Measurements from ENCODE around the gene ZNHIT6. TPM values are rescaled to one million over a fixed set of nuclear protein-coding genes. Genes with fewer than 3 reads are reported as not detected.

Gene ZNHIT6
- total and polyA plus RNA-seq, 2 donors (not counting 3 experiments of a cell fraction or from before 2014, with no cell fraction given), result 7.3 to 18.8 TPM

DNA sequence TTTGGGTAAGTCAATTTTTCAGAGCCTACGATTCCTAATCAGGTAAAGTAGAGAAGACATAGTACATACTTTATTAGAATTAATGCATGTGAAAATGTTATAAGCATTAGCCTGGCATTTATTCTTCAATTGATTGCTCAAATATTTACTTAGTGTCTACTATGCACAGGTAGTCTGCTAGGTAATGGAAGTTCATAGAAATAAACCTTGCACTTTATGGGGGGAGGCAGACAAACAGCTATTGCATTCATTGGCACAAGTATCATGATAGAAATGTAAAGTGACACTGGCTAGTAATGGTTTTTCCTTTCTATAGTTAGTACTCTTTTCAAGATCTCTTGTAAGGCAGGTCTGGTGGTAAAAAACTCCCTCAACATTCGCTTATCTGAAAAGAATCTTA is 44.9 kb downstream of the ZNHIT6 start:
- Histone ChIP-seq H2AFZ (ENCODE audit: low read depth, low read length) (no peak overlapping the region), H3K9me1 (replicated peaks; ENCODE audit: control insufficient read depth, extremely low read depth, insufficient read depth, low read length) (no peaks in the 10 kb centered on the region), H3K9ac (replicated peaks; ENCODE audit: extremely low read depth, insufficient read depth, low read length) (no peak overlapping the region), H3K4me2 (ENCODE audit: insufficient read depth, low read length) (no peak overlapping the region), H3K9me3 (replicated peaks; ENCODE audit: control insufficient read depth, insufficient read depth, low read length) (no peaks in the 10 kb centered on the region), H3K79me2 (ENCODE audit: control insufficient read depth, insufficient read depth, low read length) (no peaks in the 10 kb centered on the region), H3K36me3 (ENCODE audit: control insufficient read depth in 2 of 2, extremely low read depth in 1 of 2, insufficient read depth in 2 of 2, low read length in 2 of 2) (no peaks in the 10 kb centered on the region), H3K4me1 (ENCODE audit: control insufficient read depth, extremely low read depth, insufficient read depth, low read length) (no peaks in the 10 kb centered on the region), H3K4me3 (replicated peaks in 1 of 3; ENCODE audit: insufficient read depth in 1 of 3, low read depth in 1 of 3, low read length in 3 of 3) (no peak overlapping the region), H4K20me1 (replicated peaks; ENCODE audit: control insufficient read depth, extremely low read depth, insufficient read depth, low read length) (no peaks in the 10 kb centered on the region), H3K27ac (ENCODE audit: insufficient read depth, low read depth, low read length) (no peak overlapping the region), H3K27me3 (ENCODE audit: control insufficient read depth in 2 of 2, insufficient read depth in 2 of 2, low read length in 2 of 2) (no peaks in the 10 kb centered on the region)
- ChIA-PET POLR2A (no interaction called here), CTCF (interaction anchor here (0.8 to 1.5 kb wide), 3 partner anchors 9 to 45 kb away, joined by 3 to 4 read pairs (median 4); partner anchors contain the start of gene ZNHIT6)
- no peak for TF ChIP-seq MYC (IDR thresholded peaks at IDR 0.05; ENCODE audit: low read depth, low read length)
- TF ChIP-seq, protein P1, sequence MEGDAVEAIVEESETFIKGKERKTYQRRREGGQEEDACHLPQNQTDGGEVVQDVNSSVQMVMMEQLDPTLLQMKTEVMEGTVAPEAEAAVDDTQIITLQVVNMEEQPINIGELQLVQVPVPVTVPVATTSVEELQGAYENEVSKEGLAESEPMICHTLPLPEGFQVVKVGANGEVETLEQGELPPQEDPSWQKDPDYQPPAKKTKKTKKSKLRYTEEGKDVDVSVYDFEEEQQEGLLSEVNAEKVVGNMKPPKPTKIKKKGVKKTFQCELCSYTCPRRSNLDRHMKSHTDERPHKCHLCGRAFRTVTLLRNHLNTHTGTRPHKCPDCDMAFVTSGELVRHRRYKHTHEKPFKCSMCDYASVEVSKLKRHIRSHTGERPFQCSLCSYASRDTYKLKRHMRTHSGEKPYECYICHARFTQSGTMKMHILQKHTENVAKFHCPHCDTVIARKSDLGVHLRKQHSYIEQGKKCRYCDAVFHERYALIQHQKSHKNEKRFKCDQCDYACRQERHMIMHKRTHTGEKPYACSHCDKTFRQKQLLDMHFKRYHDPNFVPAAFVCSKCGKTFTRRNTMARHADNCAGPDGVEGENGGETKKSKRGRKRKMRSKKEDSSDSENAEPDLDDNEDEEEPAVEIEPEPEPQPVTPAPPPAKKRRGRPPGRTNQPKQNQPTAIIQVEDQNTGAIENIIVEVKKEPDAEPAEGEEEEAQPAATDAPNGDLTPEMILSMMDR (IDR thresholded peaks at IDR 0.05; ENCODE audit: extremely low read depth in 1 of 2, insufficient read depth in 1 of 2, low read depth in 1 of 2, low read length in 2 of 2), result no peak
- TF ChIP-seq FOS (IDR thresholded peaks at IDR 0.05; ENCODE audit: borderline replicate concordance, insufficient read depth, low read length), result no peak
- no peak for TF ChIP-seq GATA2 (IDR thresholded peaks at IDR 0.05; ENCODE audit: insufficient read depth, insufficient read length, low read depth, low read length)
- TF ChIP-seq EZH2 (IDR thresholded peaks at IDR 0.05; ENCODE audit: borderline replicate concordance, low read depth, low read length, severe bottlenecking), result no peak
- TF ChIP-seq, protein P2, sequence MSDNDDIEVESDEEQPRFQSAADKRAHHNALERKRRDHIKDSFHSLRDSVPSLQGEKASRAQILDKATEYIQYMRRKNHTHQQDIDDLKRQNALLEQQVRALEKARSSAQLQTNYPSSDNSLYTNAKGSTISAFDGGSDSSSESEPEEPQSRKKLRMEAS (IDR thresholded peaks at IDR 0.05; ENCODE audit: insufficient read depth, insufficient read length), result no peak
- no peak for TF ChIP-seq POLR2AphosphoS5 (IDR thresholded peaks at IDR 0.05; ENCODE audit: insufficient read depth, low read depth, low read length)
- no peak for TF ChIP-seq POLR2A (IDR thresholded peaks at IDR 0.05; ENCODE audit: low read depth, low read length)
- no peak for TF ChIP-seq JUN (IDR thresholded peaks at IDR 0.05; ENCODE audit: borderline replicate concordance, insufficient read depth, insufficient read length, low read depth)
- no TSS peak for BruUV-seq (replicated peaks)
- dilution Hi-C loops (cut with MboI; ENCODE audit: extremely low pct_ligation_motif_present, low sequenced_read_pairs) (no loop called here), intact Hi-C loops (cut with micrococcal nuclease) (no loop called here)
- no peak for DNase-seq (ENCODE audit: low read depth, low spot score)
- FAIRE-seq, result no peak
